OCI-LY7 (cell line): ENCODE data around the gene RHEX.

Experiments
- CTCF ChIP-seq: fragments of 200-600 bp; sonication (generic); conservative IDR thresholded peaks from 2 replicates; pipeline ENCODE4 v1.5.1; 2014; ENCODE audit warnings: mild to moderate bottlenecking, antibody characterized with exemption, low read length, moderate library complexity, mixed read lengths
- EZH2phosphoT487 ChIP-seq: fragments of 200-600 bp; sonication (generic); IDR thresholded peaks from 2 replicates; pipeline ENCODE4 v1.6.1; 2018; ENCODE audit warnings: low read depth, borderline replicate concordance, mild to moderate bottlenecking, mixed run types, antibody characterized with exemption, low read length, moderate library complexity, mixed read lengths

GRCh38 chr1:206110161-206110560 lies 57.2 kb downstream of the RHEX start:
- TF ChIP-seq CTCF (no peak), EZH2phosphoT487 (no peak)
